Colonic mucosa (tissue), 4 donors: ENCODE data around the gene CLDND2. TPM values are rescaled to one million over a fixed set of nuclear protein-coding genes. Genes with fewer than 3 reads are reported as not detected.
"Not testable (repeated sequence)": the region's sequence is repeated elsewhere in the genome, so short reads cannot be mapped to it uniquely, and the experiment has no call there.

Source experiments
- DNase-seq: peaks from one replicate; pipeline ENCODE4 v3.0.0-alpha.2; 2020
- H3K27ac ChIP-seq: fragments of 200-600 bp; one replicate; pipeline ENCODE4 v1.8.0; 2021
- H3K27me3 ChIP-seq: fragments of 200-600 bp; one replicate; pipeline ENCODE4 v1.8.0; 2021
- H3K36me3 ChIP-seq: fragments of 200-600 bp; one replicate; pipeline ENCODE4 v1.8.0; 2021
- H3K4me1 ChIP-seq: fragments of 200-600 bp; one replicate; pipeline ENCODE4 v1.8.0; 2021; ENCODE audit warnings: mild to moderate bottlenecking
- H3K4me3 ChIP-seq: fragments of 200-600 bp; one replicate; pipeline ENCODE4 v1.8.0; 2021
- H3K9ac ChIP-seq, 2 donors: one replicate each; pipeline ENCODE4 v1.7.0; 2013; ENCODE audit warnings: control low read depth in 2 of 2, low read depth in 2 of 2, low read length in 2 of 2
- H3K9me3 ChIP-seq: fragments of 200-600 bp; one replicate; pipeline ENCODE4 v1.8.0; 2021
- intact Hi-C: fragments of 100-400 bp; cut with DNase I; formaldehyde crosslinking; loops from one replicate; pipeline ENCODE4 v1.14.1; 2022
- total RNA-seq, 2 donors: library from RNA; stranded (reverse); fragmentation: NEBNext Ultra II Directional in 1 of 2; extraction: Animal tissue kit (Norgen Biotek cat#: 25700) in 1 of 2; gene quantifications; one replicate each; pipeline ENCODE4 v1.2.1, GENCODE V29; 2021
- TF ChIP-seq, protein P1 (sequence below): fragments of 200-600 bp; IDR thresholded peaks from one replicate; pipeline ENCODE4 v1.8.0; 2022; ENCODE audit warnings: antibody characterized with exemption, mild to moderate bottlenecking
- donor health status: healthy.
- donor health status: DM: no; HTN: no; CAD: no.
- donor health status: DM: no; HTN: no; CAD: no.

The CLDND2 gene, protein sequence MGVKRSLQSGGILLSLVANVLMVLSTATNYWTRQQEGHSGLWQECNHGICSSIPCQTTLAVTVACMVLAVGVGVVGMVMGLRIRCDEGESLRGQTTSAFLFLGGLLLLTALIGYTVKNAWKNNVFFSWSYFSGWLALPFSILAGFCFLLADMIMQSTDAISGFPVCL
- 1 to 10 TPM in 1 of 2 donors, not detected in 1; 2.9 TPM for total RNA-seq

GRCh38 chr19:51368366-51369282, at the start of gene CLDND2:
Gene CLDND2 (minus strand): TSS chr19:51369003. CDS start chr19:51368577, 426 bp downstream.
- DNase-seq, result no peak
- H3K9ac ChIP-seq, result peak within 1 kb of the TSS; percentile 82 to 100
- TF ChIP-seq, protein P1, sequence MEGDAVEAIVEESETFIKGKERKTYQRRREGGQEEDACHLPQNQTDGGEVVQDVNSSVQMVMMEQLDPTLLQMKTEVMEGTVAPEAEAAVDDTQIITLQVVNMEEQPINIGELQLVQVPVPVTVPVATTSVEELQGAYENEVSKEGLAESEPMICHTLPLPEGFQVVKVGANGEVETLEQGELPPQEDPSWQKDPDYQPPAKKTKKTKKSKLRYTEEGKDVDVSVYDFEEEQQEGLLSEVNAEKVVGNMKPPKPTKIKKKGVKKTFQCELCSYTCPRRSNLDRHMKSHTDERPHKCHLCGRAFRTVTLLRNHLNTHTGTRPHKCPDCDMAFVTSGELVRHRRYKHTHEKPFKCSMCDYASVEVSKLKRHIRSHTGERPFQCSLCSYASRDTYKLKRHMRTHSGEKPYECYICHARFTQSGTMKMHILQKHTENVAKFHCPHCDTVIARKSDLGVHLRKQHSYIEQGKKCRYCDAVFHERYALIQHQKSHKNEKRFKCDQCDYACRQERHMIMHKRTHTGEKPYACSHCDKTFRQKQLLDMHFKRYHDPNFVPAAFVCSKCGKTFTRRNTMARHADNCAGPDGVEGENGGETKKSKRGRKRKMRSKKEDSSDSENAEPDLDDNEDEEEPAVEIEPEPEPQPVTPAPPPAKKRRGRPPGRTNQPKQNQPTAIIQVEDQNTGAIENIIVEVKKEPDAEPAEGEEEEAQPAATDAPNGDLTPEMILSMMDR, result no peak
- no peaks in the 10 kb centered on the region for H3K9me3 ChIP-seq
- peaks cover 10% of the 10 kb centered on the region for H3K4me1 ChIP-seq
- peak within 1 kb of the TSS; percentile 91 for H3K27ac ChIP-seq
- intact Hi-C loops, result loop anchor here (2.0 kb wide), 1 partner anchor 26 kb away; no protein-coding TSS in a partner anchor
- H3K4me3 ChIP-seq, result peak within 1 kb of the TSS; percentile 76
- no peaks in the 10 kb centered on the region for H3K36me3 ChIP-seq
- no peaks in the 10 kb centered on the region for H3K27me3 ChIP-seq

DNA sequence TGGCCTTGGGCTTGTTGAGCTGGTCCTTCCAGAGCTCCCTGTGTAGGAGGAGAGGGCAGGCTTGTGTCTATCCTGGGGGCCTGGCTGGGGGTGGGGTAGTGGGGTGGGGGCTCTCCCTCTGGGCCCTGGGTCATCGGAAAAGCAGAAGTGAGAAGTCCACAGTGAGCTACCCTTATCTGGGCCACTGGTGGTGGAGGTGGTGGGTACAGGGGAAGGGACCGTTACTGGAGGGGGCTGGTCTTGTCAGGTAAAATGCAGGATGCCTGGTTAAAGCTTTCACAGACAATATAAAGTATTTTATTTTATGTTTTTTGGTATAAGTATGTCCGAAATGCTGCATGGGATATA, 49.0 kb upstream of the CLDND2 start:
- Histone ChIP-seq H3K27me3 (no peaks in the 10 kb centered on the region), H3K9me3 (no peaks in the 10 kb centered on the region), H3K4me3 (no peak overlapping the region), H3K27ac (no peak overlapping the region), H3K4me1 (no peaks in the 10 kb centered on the region), H3K36me3 (no peaks in the 10 kb centered on the region), H3K9ac (no peak overlapping the region)
- intact Hi-C loops, result no loop called here
- TF ChIP-seq, protein P1, result no peak
- DNase-seq, result no peak

DNA sequence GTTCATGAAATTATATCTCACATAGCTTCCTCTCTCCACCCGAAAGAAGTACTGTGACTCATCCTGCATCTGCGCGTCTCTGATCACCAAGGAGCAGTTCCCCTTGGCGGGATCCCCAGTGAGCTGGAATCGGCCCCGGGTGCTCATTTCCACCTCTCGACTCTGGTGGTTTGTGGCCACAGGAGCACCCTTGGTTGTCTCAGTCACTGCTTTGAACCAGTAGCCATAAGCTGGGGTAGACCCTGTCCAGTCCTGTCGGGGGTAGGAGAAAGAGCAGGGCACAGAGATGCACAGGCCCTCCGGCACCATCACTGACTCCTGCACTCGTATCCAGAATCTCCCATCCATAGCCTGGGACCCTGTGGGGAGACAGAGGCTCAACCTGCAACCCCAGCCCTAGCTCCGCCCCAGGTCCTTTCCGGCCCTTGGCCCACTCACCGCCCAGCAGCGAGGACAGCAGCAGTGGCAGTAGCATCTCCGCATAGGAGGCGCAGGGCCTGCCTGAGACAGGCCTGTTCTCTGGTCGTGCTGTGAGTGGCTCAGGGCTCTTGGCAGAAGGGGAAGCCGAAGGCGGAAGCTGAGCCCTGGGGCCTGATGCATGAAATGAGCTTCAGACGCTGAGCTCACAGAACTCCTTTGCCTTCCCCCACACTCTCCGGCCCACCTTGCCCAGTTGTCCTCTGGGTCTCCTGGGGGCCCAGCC, 48.5 kb upstream of the CLDND2 start, which contains the start of gene SIGLEC10:
SIGLEC10 (minus strand) TSS at position 536 of the 703 bp plus-strand sequence; CDS start at position 475, 61 bp downstream.
- TF ChIP-seq, protein P1, result no peak
- H3K9ac ChIP-seq, result no peak within 1 kb of the TSS
- no peak within 1 kb of the TSS for H3K27ac ChIP-seq
- no peaks in the 10 kb centered on the region for H3K9me3 ChIP-seq
- no peak within 1 kb of the TSS for H3K4me3 ChIP-seq
- no peaks in the 10 kb centered on the region for H3K4me1 ChIP-seq
- DNase-seq, result no peak
- H3K36me3 ChIP-seq, result no peaks in the 10 kb centered on the region
- no peaks in the 10 kb centered on the region for H3K27me3 ChIP-seq
- intact Hi-C loops, result no loop called here

DNA sequence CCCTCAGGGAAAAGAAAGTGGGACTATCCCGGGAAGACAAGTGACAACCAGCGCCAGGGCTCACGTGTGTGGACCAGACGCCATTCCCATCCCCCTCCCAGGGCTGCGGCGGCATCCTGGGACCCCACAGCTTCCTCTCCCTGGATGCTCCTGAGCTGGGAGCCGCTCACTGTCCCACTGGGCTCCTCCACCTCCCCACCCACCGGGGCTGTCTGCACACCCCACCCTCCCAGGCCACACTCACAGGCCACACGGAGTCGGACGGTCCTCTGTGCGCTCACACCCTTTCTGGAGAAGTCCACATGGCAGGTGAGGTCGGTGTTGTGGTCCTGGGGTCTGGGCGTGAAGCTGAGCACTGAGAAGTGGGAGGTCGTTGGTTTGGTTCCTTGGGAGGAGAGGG, 47.6 kb upstream of the CLDND2 start:
- H3K4me1 ChIP-seq, H3K27ac ChIP-seq, H3K9ac ChIP-seq, DNase-seq, H3K4me3 ChIP-seq, H3K27me3 ChIP-seq, intact Hi-C loops, H3K9me3 ChIP-seq, H3K36me3 ChIP-seq: not testable (repeated sequence)

GRCh38 chr19:51415187-51415586, 46.4 kb upstream of the CLDND2 start:
- Histone ChIP-seq H3K27ac (no peak overlapping the region), H3K36me3 (no peaks in the 10 kb centered on the region), H3K9ac (no peak overlapping the region), H3K4me1 (no peaks in the 10 kb centered on the region), H3K9me3 (no peaks in the 10 kb centered on the region), H3K4me3 (no peak overlapping the region), H3K27me3 (no peaks in the 10 kb centered on the region)
- TF ChIP-seq, protein P1, result no peak
- no peak for DNase-seq
- intact Hi-C loops, result no loop called here
